ENCODE results near the gene JMJD1C. TPM values are rescaled to one million over a fixed set of nuclear protein-coding genes. Genes with fewer than 3 reads are reported as not detected.
A peak's percentile ranks its signal among the peaks of the same experiment; 100 is the strongest.

JMJD1C gene
- total RNA-seq, 1 donor from 2014 or later, result 205 TPM

GRCh38 chr10:63434866-63435854 lies 30.6 kb downstream of the JMJD1C start:
- peak; percentile 53 for DNase-seq

GRCh38 chr10:63431962-63432797 lies 33.6 kb downstream of the JMJD1C start:
- peak; percentile 79 for DNase-seq

- no peak for DNase-seq
Observed at GRCh38 chr10:63430999-63431356, 34.8 kb downstream of the JMJD1C start.

GRCh38 chr10:63430091-63430998 lies 35.4 kb downstream of the JMJD1C start:
- peak; percentile 85 for DNase-seq

- DNase-seq, result peak; percentile 70
Observed at GRCh38 chr10:63429281-63429680, 36.5 kb downstream of the JMJD1C start.

- DNase-seq, result no peak
Observed at GRCh38 chr10:63427013-63427412, 38.8 kb downstream of the JMJD1C start.

DNA sequence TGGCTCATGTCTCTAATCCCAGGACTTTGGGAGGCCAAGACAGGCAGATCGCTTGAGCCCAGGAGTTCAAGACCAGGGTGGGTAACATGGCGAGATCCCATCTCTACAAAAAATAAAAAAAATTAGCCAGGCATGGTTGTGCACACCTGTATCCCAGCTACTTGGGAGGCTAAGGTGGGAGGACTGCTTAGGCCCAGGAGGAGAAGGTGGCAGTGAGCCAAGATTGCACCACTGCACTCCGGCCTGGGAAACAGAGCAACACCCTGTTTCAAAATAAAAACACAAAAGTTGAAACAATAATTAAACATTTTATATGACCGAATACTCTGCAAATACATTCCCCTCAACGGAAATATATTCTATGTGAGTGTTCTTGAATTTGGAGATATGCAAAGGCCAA lies 40.3 kb downstream of the JMJD1C start:
- no peak for DNase-seq

DNA sequence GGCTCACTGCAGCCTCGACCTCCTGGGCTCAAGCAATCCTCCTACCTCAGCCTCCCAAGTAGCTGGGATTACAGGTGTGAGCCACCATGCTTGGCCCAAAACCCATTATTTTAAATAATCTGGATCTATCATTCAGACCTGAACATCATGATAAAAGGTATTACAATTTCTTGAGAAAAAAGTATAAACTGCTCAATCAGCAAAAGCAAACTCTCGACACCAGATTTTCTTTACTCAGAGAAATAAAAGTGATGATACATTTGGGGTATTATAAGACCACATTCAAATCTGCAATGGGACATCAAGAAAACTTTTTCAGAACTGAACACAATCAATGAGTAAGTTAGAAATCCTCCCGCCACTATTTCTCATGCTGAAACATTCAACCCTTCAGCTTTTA lies 41.2 kb downstream of the JMJD1C start:
- no peak for DNase-seq

DNA sequence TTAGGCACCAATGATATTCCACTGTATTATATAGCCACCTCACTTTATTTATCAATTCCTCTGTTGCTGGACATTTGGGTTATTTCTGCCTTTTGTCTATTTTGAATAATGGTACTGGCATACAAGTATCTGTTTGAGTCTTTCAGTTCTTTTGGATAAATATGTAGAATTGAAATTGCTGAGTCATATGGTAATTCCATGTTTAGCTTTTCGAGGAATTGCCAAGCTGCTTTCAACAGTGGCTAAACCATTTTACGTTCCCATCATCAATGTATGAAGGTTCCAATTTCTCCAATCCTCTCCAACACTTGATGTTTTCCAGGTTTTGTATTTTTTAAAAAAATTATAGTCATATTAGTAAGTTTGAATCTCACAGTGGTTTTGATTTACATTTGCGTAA lies 42.3 kb downstream of the JMJD1C start:
- no peak for DNase-seq

DNA sequence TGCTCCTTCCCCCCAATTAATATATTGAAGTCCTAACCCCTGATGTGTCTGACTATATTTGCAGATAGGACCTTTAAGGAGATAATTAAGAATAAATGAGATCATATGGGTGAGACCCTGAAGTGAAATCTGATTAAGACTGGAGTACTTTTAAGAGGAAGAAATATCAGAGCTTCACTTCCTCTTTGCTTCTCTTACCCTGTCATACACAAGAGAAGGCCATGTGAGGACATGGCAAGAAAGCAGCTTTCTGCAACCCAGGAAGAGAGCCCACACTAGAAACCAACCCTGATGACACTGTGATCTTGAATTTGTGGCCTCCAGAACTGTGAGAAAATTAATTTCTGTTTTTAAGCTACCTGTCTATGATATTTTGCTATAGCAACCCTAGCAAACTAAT lies 44.2 kb downstream of the JMJD1C start:
- DNase-seq, result no peak

GRCh38 chr10:63416376-63416775 lies 49.4 kb downstream of the JMJD1C start:
- DNase-seq, result no peak

DNA sequence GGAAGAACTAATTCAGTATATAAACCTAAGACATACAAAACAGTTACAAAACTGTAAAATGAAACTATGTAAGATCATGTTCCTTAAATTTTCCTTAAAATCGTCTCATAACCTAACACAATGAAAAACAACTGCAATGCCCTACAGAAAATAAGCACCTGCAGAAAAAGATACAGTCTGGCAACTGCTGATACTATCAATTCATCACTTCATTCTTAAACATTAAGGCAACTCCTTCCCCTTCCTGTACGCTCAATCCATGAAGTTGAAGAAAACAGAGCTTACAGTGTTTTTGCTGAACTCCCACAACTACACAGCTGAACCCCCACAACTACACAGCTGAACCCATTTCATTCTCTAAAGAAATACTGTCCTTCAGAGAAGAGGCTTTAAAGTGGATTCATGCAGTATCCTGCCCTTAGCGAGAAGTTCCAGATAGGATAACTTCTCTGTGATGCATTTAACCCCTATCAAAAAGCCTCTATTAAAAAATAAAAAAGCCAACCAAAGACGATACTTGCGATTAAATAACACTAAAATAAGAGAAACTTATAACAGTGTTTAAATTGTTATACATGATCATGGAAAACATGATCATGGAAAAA lies 50.0 kb downstream of the JMJD1C start:
- DNase-seq, result peak; percentile 42

- DNase-seq, result peak; percentile 53
Observed at GRCh38 chr10:63414481-63415260, 51.1 kb downstream of the JMJD1C start.

DNA sequence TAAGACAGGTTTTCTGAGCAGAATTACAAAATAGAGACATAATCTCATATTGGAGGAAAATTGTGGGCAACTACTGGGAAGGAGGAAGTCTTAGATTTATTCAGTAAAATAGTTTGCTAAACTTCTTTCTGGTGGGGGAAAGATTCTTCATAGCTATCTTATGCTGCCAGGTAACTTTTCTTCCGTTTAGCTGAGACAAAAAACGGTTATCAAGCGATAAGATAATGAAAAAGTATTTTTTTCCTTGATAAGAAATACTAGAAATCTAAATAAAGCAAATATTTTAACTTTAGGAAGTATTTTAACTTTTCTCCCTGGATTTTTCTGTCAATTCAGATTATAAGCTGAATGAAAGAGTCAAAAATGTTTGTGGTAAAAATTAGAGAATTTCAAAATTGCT lies 52.3 kb downstream of the JMJD1C start:
- no peak for DNase-seq

DNA sequence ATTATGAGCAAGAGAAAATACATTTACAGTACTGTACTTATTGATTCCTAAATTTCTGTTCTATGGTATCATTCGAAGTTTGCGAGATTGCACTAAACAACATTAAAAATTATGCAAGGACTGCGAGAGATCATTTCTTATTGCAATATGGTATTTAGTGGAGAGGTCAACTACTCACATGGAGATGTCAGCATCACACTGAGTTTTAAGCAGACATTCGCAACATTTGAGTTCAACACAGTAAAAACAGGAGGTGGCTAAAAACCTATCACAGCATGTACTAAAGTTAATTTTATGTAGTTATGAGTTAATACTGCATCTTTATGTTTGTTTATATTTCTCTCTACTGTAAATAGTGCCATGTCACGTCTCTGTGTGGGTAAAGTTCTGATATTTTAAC lies 53.5 kb downstream of the JMJD1C start:
- DNase-seq, result no peak

DNA sequence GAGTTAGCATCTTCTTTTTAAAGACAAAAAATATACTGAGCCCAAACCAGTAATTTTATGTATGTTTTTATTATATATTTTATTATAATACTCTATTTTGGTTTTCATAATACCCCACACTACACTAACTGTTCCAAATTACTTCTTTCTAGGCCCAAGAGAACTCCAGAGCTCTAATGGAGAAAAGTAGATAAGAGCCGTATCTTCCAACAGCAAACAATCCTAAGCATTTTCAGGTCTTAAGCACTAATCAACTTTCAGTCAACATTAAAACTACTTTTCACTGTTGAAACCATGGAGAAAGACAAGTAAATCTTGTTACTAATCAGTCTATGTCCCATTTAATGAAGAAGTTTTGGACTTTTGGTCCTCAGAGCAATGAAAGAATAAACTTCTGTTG lies 55.1 kb downstream of the JMJD1C start:
- no peak for DNase-seq

DNA sequence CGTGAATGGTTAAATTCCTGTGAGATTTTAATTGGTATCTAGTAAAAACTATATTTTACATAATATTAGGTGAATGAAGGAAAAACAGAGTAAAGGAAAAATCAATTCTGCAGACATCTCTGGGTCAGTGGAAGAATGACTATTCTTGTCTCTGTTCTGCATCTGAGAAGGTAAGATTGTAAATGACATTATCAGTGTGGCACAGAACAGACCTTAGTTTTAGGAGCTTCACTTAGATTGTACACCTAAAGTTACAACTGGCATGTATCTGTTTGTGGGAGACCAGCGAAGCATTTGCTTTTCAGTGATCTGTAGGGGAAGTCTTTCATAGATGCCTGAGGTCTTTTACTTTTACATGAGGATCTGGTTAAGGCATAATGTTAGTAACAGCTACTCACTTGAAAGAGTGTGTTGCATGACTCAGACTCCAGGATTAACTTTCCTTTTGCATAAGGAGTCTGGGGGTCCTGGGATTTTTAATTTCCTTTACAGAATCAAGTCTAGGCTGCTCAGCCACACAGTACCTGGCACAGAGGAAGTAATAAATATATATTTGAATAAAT lies 56.2 kb downstream of the JMJD1C start:
- peak; percentile 35 for DNase-seq

DNA sequence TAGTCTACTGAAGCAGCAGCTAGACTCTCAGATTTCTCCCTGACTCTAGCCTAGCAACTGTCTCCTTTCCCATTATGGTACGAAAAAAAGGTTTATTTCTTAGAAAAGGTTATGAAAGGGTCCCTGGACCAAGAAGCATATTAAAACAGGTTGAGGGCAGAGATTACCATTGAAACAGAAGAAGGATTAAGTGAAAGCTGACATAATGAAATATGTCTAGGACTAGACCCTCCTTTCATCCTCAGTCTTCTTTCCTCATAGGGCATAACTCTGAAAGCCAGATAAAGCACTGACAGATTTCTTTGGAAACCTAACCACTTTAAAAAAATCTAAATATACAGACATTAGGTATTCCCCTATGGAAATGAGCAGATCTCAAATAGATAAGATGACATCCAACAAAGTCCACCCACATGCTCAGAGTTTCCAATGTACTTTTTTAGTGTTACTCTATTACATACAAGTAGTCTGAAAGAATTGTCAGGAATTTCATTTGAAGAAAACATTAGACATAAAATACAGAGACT lies 58.6 kb downstream of the JMJD1C start:
- DNase-seq, result no peak

- no peak for DNase-seq
Observed at GRCh38 chr10:63396133-63396761, 69.5 kb downstream of the JMJD1C start.

DNA sequence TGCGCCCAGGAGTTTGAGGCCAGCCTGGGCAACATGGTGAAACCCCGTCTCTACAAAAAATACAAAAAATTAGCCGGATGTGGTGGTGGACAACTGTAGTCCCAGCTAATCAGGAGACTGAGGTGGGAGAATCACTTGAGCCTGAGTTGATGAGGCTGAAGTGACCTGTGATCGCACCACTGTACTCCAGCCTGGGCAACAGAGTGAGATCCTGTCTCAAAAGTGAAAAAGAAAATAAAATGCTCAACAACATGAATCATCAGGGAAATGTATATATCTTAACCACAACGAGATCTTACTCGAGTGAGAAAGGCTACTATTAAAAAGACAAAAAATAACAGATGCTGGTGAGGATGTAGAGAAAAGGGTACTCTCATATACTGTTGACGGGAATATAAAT lies 72.7 kb downstream of the JMJD1C start:
- DNase-seq, result no peak

Measured in dermis blood vessel endothelial cell (primary cell).